RKO (cell line): ENCODE results near the gene LDLRAD2.
"Not testable (repeated sequence)": the region's sequence is repeated elsewhere in the genome, so short reads cannot be mapped to it uniquely, and the experiment has no call there.

Experiments
- DNase-seq: peaks from one replicate; pipeline ENCODE4 v3.0.0-alpha.2; 2016; ENCODE audit warnings: low spot score

LDLRAD2 gene

DNA sequence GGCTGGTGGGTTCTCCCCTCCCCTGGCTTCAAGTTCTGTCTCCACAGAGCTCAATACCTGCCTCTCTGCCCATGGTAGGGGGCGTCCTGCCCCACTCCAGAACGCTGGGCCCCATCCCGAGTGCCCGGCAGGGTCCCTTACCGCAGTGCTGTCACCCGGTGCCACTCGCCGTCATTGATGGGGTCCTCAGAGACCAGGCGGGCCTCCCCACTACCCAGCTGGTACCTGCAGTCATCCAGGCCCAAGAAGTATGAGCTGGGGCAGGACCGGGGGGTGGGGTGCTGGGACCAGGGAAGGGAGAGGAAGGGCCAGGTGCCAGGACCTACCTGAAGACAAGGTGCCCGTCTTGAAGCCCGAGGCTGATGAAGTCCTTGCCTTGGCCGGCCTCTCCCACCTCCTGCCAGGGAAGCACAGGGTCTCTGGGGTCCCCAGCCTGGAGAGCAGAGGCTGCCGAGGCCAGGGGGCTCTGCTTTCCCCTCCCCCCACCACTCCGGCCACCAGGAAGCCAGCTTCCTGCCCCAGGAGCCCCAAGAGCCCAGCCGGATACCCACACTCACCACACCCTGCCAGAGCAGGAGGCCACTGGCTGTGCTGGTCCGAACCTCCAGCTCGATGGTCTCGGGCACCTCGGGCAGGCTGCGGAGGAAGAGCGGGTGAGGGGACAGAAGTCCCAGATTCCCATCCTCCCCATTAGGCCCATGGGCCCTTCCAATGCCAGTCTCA lies 12.1 kb downstream of the LDLRAD2 start:
- DNase-seq, result no peak

DNA sequence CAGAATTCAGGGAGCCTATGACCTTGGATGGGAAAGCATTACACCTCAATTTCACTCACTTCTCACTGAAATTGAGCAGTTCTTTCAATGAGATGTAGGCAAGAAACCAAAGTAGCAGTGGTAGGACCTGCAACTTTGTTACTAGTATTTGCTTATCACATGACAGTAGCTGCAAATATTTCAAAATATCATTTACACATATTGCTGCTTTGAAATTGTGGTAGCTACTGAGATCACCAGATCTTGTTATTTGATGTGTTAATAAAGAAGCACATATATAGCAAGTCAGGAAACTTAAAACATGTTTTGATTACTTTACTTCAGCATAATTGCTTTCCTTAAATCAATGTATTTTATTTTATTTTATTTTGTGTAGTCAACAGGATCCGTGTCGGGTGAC lies 12.9 kb downstream of the LDLRAD2 start:
- DNase-seq, result no peak

DNA sequence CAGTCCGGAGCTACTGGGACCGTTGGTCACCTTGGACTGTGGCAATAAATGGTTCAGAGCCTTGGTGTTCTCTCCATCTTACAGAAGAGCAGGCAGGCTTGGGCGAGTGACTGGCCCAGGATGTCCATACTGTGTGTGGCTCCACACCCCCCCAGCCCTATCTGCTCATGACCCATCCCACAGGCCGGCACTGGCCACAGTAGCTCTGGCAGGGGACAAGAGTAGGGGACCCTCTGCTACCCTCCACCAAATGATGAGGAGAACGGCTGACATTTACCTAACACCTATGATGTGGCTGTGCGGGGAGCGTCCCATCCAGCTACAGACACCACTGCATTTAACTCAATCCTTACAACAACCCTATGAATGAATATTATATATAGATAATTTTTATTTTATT lies 13.3 kb downstream of the LDLRAD2 start:
- no peak for DNase-seq

DNA sequence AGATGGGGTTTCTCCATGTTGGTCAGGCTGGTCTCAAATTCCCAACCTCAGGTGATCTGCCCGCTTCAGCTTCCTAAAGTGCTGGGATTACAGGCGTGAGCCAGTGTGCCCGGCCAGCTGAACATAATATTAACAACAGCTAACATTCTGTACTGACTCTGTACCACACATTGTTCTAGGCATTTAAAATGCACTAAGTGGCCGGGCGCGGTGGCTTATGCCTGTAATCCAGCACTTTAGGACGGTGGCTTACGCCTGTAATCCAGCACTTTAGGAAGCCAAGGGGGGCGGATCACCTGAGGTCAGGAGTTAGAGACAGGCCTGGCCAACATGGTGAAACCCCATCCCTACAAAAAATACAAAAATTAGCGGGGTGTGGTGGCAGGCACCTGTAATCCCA lies 14.6 kb downstream of the LDLRAD2 start:
- DNase-seq, result not testable (repeated sequence)

DNA sequence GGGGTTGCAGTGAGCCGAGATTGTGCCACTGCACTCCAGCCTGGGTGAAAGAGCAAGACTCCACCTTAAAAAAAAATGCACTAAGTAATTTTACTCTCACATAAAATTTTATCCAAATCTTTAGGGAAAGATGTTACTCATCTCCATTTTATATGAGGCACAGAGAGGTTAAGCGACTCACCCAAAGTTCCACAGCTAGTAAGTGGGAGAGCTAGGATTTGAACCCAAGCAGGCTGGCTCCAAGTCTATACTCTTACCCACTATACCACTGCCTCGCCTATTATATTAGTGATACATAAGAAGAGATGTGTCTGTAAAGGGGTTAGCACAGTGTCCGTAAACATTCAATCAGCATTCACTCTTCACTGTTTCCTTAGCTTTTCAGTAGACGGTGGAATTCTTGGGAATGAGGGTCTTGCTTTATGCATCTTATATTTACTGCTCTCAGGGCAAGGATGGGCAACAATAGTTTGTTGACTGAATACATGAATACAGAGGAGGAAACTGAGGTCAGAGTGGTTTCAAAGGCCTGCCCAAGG lies 15.1 kb downstream of the LDLRAD2 start:
- DNase-seq, result no peak

DNA sequence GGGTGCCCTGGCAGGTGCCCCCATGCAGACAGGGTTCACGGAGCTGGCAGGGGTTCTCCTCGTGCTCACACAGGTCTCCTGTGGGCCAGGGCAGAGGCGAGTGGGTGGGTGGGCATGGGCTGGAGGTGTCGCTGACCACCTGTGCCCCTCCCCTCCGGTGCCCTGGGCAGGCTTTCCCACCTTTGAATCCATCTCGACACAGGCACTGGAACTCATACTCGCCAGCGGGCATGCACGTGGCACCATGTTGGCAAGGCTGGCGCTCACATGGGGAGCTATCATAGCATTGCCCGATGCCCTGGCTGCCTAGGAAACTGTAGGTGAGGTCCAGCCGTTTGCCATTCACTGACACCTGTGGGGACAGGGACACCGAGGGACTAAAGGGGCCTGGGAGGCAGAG lies 16.0 kb downstream of the LDLRAD2 start:
- DNase-seq, result no peak

DNA sequence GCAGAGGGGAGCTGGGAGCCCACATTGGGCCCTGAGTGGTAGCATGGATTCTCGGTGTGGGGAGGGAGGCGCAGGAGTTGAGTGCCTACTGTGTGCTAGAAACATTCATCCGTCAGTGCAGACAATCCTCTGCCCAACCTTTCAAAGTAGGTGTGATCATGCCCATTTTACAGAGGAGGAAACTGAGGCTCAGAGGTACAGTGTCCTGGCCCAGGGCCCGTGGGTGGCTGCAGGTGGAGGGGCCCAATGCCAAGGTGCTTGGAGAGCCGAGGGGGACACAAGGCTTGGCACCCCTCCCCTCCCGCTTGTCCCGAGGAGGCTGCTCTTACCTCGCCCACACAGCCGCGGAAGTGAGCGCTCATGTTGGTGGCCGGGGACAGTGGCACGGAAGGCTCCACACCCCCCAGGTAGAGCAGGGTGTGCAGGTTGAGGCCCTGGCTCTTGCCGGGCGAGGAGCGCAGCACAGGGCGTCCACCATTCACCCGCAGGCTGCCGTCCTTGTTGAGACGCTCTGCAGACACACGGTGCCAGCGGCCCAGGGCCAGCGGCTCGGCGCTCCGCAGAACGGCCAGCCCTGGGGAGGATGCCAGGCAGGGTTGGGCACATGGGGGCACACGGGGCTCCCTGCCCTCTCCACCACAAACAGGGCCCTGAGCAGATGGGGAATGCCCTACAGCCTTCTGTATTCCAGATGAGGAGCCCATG lies 16.6 kb downstream of the LDLRAD2 start:
- DNase-seq, result no peak

DNA sequence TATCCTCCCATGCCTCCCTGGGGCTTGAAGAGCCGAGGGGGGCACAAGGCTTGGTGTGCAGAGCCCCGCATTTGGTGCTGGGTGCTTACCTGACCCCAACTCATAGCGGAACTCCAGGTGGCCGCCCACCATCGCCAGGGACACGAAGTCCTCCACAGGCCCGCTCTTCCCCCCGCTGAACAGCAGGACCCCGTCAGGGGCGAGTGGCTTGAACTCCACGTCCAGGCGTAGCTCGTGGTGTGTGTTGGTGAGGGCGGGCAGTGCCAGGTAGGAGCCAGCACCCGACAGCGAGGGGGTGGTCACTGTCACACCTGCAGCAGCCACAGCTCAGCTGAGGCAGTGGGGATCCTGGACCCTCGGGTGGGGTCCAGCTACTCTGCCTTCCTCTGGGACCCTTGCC lies 17.2 kb downstream of the LDLRAD2 start:
- DNase-seq, result no peak

DNA sequence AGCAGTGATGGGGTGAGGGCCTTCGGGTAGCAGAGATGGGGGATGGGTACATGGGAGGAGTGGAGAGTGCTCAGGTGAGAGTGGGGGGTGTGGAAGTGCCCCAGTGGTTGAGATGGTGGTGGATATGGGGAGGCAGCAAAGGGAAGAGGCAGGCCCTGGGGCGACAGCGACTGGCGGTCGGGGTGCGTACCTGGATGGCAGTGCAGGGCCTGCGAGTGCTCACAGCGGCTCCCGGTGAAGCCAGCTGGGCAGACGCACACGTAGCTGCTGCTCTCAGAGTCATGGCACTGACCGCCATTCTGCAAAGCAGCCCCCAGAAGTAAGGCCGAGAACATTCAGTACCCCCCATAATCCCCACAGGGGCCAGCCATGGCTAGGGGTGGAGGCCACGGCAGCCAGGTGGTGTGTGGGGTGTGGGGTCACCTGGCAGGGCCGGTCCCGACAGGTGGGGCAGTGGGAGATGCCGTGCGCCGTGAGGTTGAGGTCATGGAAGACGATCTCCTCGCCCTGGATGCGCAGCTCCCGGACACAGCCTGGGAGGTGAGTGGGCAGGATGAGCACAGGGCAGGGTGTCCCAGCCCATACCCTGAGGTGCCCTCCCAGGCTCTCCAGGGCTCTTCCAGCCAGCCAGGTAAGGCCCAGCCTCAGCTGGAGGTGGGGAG lies 18.9 kb downstream of the LDLRAD2 start:
- no peak for DNase-seq

DNA sequence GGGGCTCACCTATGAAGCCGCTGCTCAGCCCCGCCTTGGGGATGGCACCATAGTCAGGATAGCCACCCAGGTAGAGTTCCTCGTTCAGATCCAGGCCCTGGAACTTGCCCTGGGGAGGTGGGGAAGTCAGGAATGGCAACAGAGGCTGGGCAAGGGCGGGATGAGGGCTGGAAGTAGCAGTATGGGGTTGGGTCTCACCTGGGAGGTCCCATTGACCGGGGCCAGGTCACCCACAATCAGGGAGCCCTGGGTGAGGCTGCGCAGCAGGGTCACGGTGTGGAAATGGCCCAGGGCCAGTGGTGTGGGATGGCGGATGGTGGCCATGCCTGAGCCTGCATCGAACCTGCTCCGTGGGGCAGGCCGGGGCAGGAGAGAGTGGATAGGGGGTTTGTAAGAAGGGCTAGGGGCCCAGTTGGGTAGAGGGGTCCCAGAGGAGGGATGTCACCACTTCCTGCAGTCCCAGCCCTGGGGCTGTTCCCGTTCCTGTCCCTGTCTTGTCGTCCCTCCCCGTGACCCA lies 19.4 kb downstream of the LDLRAD2 start:
- no peak for DNase-seq

DNA sequence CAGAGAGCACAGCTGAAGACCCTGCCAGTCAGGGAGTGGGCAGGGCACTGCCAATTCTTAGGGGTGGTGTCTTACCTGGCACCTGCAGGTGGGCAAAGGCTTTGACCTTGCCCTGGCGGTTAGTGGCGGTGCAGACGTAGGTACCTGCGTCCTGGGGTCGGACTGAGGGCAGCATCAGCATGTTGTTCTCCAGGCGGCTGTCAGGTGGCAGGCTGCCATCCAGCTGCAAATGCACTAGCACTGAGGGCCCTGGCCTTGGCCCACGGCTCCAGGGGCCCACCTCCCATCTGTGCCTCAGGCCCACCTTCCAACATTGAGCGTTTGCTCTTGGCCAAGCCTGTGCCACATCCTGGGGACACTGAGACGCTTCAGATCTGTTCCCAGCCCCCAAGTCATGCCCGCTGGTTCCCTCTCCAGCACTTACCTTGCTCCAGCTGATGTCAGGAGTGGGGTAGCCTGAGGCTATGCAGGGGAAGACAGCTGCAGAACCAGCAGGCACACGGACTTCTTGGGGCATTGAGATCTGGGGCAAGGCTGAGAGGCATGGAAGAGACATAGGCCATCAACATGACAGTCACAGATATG lies 21.4 kb downstream of the LDLRAD2 start:
- no peak for DNase-seq

DNA sequence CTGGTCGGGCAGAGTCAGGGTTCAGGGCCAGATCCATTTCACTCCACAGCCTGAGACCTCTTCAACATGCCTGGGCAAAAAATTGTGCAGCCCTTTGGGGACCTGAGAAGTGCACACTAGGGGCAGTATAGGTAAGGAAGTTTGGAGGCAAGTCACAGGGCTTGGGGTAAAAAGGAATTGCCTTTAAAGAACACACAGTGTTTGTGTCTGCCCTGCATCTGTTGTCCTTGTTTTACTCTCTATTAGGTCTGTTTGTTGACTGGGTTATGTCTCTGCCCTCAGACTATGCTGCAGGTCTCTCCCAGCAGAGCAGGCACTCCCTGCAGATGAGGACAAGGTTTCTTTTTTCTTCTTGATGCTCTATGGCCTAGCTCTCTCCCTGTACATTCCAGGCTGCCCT lies 22.0 kb downstream of the LDLRAD2 start:
- DNase-seq, result no peak

DNA sequence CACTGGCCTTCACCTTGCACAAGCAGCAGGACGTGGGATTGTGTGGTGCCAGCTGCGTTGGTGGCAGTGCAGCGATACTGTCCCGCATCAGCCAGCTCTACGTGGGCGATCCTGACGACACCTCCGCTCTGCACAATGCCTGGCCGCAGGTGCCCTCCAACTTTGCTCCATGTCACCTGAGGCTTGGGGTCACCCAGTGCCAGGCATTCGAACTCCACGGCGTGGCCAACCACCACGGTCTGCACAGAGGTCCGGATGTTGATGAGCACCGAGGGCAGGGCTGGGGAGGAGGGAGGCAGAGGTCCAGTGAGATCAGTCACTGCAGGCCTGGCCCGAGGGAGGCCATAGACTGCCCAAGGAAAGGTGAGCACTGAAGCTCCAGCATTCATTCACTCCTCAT lies 22.6 kb downstream of the LDLRAD2 start:
- no peak for DNase-seq

DNA sequence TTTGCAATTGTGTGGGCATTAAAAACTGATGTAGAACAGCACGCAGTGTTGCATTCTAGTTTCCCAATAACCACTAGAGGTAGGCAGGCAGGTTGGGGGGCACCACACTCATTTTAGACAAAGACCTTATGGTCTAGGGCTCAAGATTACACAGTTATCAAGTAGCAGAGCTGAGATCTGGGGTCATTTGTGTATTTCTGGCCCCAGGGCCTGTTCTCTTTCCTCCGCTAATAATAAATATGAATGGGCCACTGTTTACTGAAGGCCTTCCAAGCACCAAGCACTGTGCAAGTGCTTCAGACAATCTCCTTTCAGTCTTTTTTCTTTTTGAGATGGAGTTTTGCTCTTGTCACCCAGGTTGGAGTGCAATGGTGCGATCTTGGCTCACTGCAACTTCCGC lies 23.9 kb downstream of the LDLRAD2 start:
- no peak for DNase-seq

DNA sequence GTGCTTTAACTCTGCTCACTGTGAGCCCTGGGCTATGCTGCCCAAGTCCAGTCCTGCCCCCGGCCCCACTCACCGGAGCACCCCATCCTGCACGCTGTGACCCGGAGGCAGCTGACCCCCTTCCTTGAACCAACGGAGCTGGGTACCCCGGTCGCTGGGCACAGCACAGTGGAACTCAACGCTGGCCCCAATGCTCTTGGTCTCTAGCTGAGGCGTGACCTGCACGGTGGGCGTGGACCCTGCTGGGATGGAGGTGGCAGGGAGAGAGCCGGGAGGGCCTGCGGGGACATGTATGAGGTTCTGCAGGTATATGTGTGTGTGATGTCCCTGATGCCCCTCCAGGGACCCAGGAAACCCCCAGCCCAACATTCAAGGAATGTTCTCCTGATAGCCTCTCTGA lies 24.7 kb downstream of the LDLRAD2 start:
- no peak for DNase-seq

DNA sequence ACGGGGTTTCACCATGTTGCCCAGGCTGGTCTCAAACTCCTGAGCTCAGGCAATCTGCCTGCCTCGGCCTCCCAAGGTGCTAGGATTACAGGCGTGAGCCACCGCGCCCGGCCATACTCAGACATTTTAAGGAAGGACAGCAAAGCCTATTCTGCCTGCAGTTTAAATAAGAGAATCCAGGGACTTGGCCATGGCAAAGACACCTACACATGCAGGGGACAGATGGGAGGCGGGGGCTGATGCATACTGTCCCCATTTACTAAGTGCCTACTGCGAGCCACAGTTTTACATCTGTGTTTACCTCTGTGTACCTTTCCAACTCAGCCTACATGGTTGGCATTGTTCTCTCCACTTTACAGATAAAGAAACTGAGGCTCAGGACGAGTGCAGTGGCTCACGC lies 25.4 kb downstream of the LDLRAD2 start:
- DNase-seq, result no peak

DNA sequence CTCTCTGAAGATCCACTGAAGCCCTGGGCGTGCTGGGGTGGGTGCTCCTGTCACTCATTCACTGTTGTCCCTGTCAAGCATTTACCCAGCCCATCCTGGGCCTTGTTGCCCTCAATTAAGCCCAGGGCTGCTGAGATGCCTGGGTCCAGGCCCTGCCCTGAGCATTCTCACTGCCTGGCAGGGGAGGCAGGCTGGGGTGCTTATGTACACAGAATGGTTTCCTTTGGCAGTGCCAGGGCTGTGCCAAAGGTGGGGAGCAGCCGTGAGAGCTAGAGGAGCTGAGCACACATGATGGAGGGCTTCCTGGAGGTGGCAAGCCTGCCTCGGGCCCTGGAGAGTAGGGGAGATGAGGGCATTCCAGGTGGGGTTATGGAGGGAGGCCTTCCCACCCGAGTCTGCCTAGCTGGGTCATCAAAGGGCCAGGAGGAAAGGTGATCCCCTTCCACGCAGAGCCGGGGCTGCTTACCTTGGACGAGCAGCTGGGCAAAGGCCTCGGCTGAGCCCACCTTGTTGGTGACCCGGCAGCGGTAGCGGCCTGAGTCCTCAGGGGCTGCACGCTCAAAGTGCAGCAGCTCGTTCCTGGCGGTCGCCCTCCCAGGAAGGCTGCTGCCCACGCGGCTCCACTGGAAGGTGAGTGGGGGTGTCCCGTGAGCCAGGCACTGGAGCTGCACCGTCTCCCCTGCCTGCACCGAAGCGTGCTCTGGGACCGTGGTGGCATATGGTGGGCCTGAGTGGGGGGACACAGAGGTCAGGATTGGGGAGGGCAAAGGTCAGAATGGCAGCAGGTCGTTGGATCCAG lies 26.5 kb downstream of the LDLRAD2 start:
- DNase-seq, result no peak

DNA sequence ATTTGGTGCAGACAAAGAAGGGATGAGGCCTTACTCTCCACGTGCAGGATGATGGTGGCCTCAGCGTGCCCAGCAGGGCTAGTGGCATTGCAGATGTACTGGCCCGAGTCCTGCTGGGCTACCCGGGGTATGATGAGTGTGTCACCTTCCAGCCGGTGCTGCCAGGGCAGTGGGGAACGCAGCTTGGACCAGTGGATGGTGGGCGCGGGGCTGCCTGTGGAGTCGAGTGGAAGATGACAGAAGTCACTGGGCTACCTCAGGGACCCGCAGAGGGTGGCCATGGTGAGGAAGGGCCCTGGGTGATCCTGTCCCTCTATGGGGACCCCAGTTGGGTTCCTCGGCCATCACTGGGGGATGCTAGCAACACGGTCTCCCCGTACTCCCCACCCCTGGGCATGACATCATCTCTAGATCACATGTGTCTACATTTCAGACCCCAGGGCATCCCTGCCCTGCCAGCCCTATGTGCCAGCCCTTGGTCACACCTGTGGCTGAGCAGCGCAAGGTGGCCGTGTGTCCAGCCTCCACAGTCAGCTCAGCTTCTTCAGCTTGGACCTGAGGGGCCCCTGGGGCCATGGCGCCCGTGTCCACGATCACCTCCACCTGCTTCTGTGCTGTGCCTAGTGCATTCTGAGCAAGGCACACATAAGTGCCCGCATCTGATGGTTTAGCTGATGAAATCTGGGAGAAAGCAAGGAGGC lies 27.4 kb downstream of the LDLRAD2 start:
- DNase-seq, result no peak

DNA sequence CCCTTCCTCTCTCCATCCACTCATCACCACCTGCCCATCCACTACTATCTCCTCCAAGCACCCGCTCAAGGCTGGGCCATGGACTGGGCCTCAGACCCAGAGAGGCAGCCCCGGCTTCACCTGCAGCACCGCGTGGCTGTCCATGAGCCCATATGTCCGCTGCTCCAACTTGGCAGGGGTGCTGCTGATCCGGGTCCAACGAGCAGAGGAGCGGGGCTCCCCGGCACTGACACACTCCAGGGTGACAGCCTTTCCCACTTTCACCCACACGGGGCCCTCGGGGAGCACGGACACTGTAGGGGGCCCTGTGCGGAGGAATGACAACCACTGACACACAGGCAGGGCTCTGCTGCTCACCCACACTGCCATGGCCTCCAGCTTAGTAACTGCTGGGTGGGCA lies 28.9 kb downstream of the LDLRAD2 start:
- no peak for DNase-seq

DNA sequence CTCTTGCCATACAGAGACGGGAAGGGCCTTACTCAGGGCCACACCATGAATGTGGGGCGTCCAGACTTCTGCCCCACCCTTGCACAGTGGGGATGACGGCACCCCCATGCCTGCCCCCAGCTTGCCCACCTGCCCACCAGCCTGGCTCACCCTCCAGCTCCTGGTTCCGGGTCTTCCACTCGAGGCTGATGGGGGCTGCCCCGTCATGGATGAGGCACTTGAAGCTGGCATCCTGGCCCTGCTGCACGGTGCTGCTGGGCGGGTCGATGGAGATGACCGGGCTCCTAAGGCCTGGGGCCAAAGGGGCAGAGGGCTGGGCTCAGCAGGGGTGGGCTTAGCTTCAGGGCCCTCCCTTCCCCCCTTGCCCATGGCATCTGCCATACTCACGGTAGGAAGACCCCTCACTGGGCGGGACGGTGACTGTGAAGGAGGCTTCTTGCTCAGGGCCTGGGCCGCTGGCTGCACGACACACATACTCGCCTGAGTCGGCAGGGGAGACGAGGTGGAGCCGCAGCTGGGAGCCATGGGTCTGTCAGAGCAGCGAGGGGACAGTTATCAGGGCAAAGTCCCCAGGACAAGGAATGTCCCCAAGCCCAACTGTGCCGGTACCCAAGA lies 29.9 kb downstream of the LDLRAD2 start:
- DNase-seq, result no peak
